B cell (primary cell): ENCODE data around the gene EPB41L2. TPM values are rescaled to one million over a fixed set of nuclear protein-coding genes. Genes with fewer than 3 reads are reported as not detected.

Experiments
- ATAC-seq: fragments of 200-7000 bp; cut with Tn5 transposase; one replicate; pipeline ENCODE4 v1.10.0; 2021; ENCODE audit warnings: low read depth, mild to moderate bottlenecking, moderate number of reproducible peaks, moderate library complexity
- CTCF ChIA-PET: fragments of 350-600 bp; sonication (Branson Sonifier 250); formaldehyde crosslinking; loops from one replicate; lab custom pipeline; 2021; ENCODE audit warnings: antibody characterized with exemption, inconsistent platforms; lab: Charles Lee
- POLR2A ChIA-PET: fragments of 350-600 bp; sonication (Branson Sonifier 250); formaldehyde crosslinking; loops from one replicate; lab custom pipeline; 2021; ENCODE audit warnings: antibody characterized with exemption; lab: Charles Lee
- DNase-seq: peaks from one replicate; pipeline ENCODE4 v3.0.0; 2013
- H2AFZ ChIP-seq: 2 replicates; pipeline ENCODE4 v1.6.1; 2012; ENCODE audit warnings: mild to moderate bottlenecking, low read depth, low read length; ENCODE audit not compliant: insufficient read depth, poor library complexity, severe bottlenecking
- H3K27ac ChIP-seq, 2 donors: 1 replicate in 1 of 2; 2 replicates in 1 of 2; pipeline ENCODE4 v1.5.1; 2012 to 2013; ENCODE audit warnings: low read length in 2 of 2, mild to moderate bottlenecking in 2 of 2, moderate library complexity in 1 of 2
- H3K27me3 ChIP-seq, 4 experiments: fragments of 200-600 bp in 1 of 4; sonication (generic) in 1 of 4; replicated peaks in 1 of 4; 1 replicate in 2 of 4; 2 replicates in 2 of 4; pipeline versions ENCODE4 v1.6.1 to v1.7.0; 2013 to 2016; ENCODE audit warnings: low read length in 3 of 4, mild to moderate bottlenecking in 2 of 4, mixed read lengths in 1 of 4, moderate library complexity in 1 of 4; ENCODE audit not compliant: insufficient read depth in 4 of 4, control insufficient read depth in 3 of 4; ENCODE audit errors: control extremely low read depth in 1 of 4
- H3K36me3 ChIP-seq, 2 experiments: replicated peaks in 1 of 2; 1 replicate in 1 of 2; 2 replicates in 1 of 2; pipeline versions ENCODE4 v1.6.1 to v1.7.1; 2013; ENCODE audit warnings: low read length in 1 of 2; ENCODE audit not compliant: insufficient read depth in 2 of 2, control insufficient read depth in 1 of 2; ENCODE audit errors: control extremely low read depth in 1 of 2, extremely low read depth in 1 of 2
- H3K4me1 ChIP-seq, 2 donors: fragments of 200-600 bp in 1 of 2; sonication (generic) in 1 of 2; 1 replicate in 1 of 2; 2 replicates in 1 of 2; pipeline versions ENCODE4 v1.5.1 to v1.6.1; 2013 to 2017; ENCODE audit warnings: low read length in 2 of 2; ENCODE audit not compliant: control insufficient read depth in 2 of 2, insufficient read depth in 2 of 2
- H3K4me2 ChIP-seq: replicated peaks from 2 replicates; pipeline ENCODE3; 2012; ENCODE audit warnings: mild to moderate bottlenecking, low read depth, low read length; ENCODE audit not compliant: poor library complexity, severe bottlenecking
- H3K4me3 ChIP-seq, 5 experiments: fragments of 200-600 bp in 1 of 5; sonication (generic) in 1 of 5; 1 replicate in 3 of 5; 2 replicates in 2 of 5; pipeline versions ENCODE4 v1.5.1 to v1.7.0; 2011 to 2016; ENCODE audit warnings: low read length in 4 of 5, mild to moderate bottlenecking in 4 of 5, low read depth in 2 of 5, control low read depth in 1 of 5, moderate library complexity in 1 of 5; ENCODE audit not compliant: insufficient read depth in 1 of 5; ENCODE audit errors: control extremely low read depth in 1 of 5, extremely low read depth in 1 of 5
- H3K79me2 ChIP-seq: fragments of 200-600 bp; sonication (generic); one replicate; pipeline ENCODE4 v1.6.0; 2016; ENCODE audit warnings: low read length; ENCODE audit not compliant: control insufficient read depth, insufficient read depth
- H3K9ac ChIP-seq: fragments of 200-600 bp; sonication (generic); 2 replicates; pipeline ENCODE4 v1.6.1; 2017; ENCODE audit warnings: mild to moderate bottlenecking, low read length, moderate library complexity
- H3K9me3 ChIP-seq, 3 donors: one replicate each; pipeline versions ENCODE4 v1.6.1 to v1.7.1; 2013; ENCODE audit warnings: low read length in 2 of 3; ENCODE audit not compliant: control insufficient read depth in 2 of 3, insufficient read depth in 1 of 3; ENCODE audit errors: control extremely low read depth in 1 of 3
- H4K20me1 ChIP-seq: 2 replicates; pipeline ENCODE4 v1.6.0; 2012; ENCODE audit warnings: mild to moderate bottlenecking, low read length; ENCODE audit not compliant: insufficient read depth, control insufficient read depth, poor library complexity, severe bottlenecking
- H3K27ac Mint-ChIP-seq: one replicate; pipeline ENCODE4 v1.8.0; 2021; ENCODE audit warnings: mixed read lengths
- H3K27me3 Mint-ChIP-seq: one replicate; pipeline ENCODE4 v1.8.0; 2021; ENCODE audit warnings: mixed read lengths
- H3K4me1 Mint-ChIP-seq: one replicate; pipeline ENCODE4 v1.8.0; 2021; ENCODE audit warnings: mixed read lengths
- H3K4me3 Mint-ChIP-seq: one replicate; pipeline ENCODE4 v1.8.0; 2021; ENCODE audit warnings: mixed read lengths
- H3K9me3 Mint-ChIP-seq: one replicate; pipeline ENCODE4 v1.8.0; 2022; ENCODE audit warnings: mixed read lengths; ENCODE audit not compliant: insufficient read depth
- EZH2 ChIP-seq: IDR thresholded peaks from 2 replicates; pipeline ENCODE4 v1.6.1; 2012; ENCODE audit warnings: borderline replicate concordance, low read depth, mild to moderate bottlenecking, moderate library complexity, low read length; ENCODE audit not compliant: insufficient read depth, poor library complexity, severe bottlenecking
- WGBS: methylation state at CpG from one replicate; pipeline ENCODE4 v1.1.5; 2013; ENCODE audit warnings: missing lambda C conversion rate; ENCODE audit not compliant: insufficient coverage; 5-methylcytosine and 5-hydroxymethylcytosine counted together
- intact Hi-C: fragments of 100-400 bp; cut with micrococcal nuclease; formaldehyde crosslinking; loops from one replicate; pipeline ENCODE4 v1.10.0; 2022
- polyA plus RNA-seq: library from polyadenylated mRNA; depleted of rRNA; stranded (reverse); fragments of >200 nt; gene quantifications from 2 replicates; pipeline ENCODE4 v1.2.3, GENCODE V29; 2012
- total RNA-seq, 2 donors: library from RNA; stranded (reverse); fragments of 120-200 nt in 1 of 2; gene quantifications; 1 replicate in 1 of 2; 2 replicates in 1 of 2; pipeline versions ENCODE4 v1.2.3 to v1.2.4, GENCODE V29; 2013 to 2022
- TF ChIP-seq, protein P1 (sequence below): fragments of 200-600 bp; IDR thresholded peaks from one replicate; pipeline ENCODE4 v1.8.0; 2022; ENCODE audit warnings: antibody characterized with exemption, mild to moderate bottlenecking

EPB41L2 gene
- total and polyA plus RNA-seq, 2 donors (not counting 1 experiment from before 2014, with no cell fraction given) = 17.8 to 61.0 TPM

DNA sequence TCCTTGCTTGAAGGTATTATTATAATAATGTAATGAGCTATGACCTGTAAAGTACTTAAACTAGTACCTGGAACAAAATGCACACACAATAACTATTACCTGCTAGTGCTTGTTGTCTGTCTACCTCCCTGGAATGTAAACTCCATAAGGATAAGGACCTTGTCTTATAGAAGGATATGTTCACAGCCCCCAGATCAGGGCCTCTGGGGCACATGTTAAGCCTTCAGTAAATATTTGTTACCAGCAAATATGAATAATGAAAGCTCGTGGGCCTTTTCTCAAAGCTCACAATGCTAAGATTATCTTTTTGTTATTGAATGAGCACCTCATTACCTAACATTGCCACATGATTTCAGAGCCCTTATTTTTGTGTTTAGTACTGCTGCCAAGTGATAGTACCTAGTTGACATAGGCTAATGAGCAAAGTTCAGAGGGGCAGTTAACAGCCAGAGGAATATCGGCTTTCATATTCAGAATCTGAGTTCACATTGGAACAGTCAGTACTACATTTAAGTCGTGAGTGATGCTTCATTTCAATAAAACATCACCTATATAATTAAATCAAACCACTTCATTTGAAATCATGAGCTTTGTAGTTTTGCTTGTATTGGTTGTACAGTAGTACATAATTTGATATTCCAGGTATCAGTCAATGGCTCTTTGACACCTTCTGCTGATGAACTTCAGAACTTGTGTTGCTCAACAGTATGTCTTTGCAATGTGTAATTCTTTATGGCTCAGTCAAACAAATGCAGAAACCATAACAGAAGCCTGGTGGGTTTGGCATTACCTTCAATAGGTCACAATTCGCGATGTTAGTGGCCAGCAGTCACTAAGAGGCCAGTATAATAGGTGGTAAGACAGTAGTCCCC is 247.6 kb downstream of the EPB41L2 start:
- intact Hi-C loops = no loop called here
- TF ChIP-seq EZH2 = no peak
- TF ChIP-seq, protein P1, sequence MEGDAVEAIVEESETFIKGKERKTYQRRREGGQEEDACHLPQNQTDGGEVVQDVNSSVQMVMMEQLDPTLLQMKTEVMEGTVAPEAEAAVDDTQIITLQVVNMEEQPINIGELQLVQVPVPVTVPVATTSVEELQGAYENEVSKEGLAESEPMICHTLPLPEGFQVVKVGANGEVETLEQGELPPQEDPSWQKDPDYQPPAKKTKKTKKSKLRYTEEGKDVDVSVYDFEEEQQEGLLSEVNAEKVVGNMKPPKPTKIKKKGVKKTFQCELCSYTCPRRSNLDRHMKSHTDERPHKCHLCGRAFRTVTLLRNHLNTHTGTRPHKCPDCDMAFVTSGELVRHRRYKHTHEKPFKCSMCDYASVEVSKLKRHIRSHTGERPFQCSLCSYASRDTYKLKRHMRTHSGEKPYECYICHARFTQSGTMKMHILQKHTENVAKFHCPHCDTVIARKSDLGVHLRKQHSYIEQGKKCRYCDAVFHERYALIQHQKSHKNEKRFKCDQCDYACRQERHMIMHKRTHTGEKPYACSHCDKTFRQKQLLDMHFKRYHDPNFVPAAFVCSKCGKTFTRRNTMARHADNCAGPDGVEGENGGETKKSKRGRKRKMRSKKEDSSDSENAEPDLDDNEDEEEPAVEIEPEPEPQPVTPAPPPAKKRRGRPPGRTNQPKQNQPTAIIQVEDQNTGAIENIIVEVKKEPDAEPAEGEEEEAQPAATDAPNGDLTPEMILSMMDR = no peak
- H4K20me1 ChIP-seq = no peaks in the 10 kb centered on the region
- Mint-ChIP-seq H3K27me3 (no peaks in the 10 kb centered on the region), H3K27ac (no peak overlapping the region), H3K4me1 (no peaks in the 10 kb centered on the region), H3K4me3 (no peak overlapping the region), H3K9me3 (peaks cover 6% of the 10 kb centered on the region)
- no peaks in the 10 kb centered on the region for H3K79me2 ChIP-seq
- no peaks in the 10 kb centered on the region for H3K4me1 ChIP-seq
- H3K27ac ChIP-seq = no peak overlapping the region
- DNase-seq = no peak
- H3K36me3 ChIP-seq = no peaks in the 10 kb centered on the region
- no peak overlapping the region for H2AFZ ChIP-seq
- no peak overlapping the region for H3K9ac ChIP-seq
- CTCF ChIA-PET = no interaction called here
- ATAC-seq = no peak
- H3K9me3 ChIP-seq = no peaks in the 10 kb centered on the region
- H3K4me3 ChIP-seq = no peak overlapping the region
- no peak overlapping the region for H3K4me2 ChIP-seq
- H3K27me3 ChIP-seq = no peaks in the 10 kb centered on the region
- WGBS = no CpG with 5 or more reads among the region's 5 CpGs
- POLR2A ChIA-PET = no interaction called here

DNA sequence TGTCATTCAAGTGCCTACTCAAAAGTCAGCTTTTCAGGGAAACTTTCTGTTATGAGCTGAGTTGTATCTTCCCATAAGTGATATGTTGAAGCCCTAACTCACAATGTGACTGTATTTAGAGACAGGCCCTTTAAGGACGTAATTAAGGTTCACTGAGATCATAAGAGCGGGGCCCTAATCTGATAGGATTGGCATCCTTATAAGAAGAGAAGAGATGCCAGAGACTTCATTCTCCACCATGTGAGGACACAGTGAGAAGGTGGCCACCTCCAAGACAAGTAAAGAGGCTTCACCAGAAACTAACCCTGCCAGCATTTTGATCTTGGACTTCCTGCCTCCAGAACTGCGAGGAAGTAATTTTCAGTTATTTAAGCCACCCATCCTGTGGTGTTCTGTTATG is 248.5 kb downstream of the EPB41L2 start:
- H3K9me3 Mint-ChIP-seq = peaks cover 6% of the 10 kb centered on the region
- no peaks in the 10 kb centered on the region for H3K9me3 ChIP-seq
- H3K4me2 ChIP-seq = no peak overlapping the region
- 100% methylated on average over 1 of the region's 3 CpGs for WGBS
- H3K4me3 Mint-ChIP-seq = no peak overlapping the region
- ATAC-seq = no peak
- CTCF ChIA-PET = no interaction called here
- POLR2A ChIA-PET = no interaction called here
- H3K27ac Mint-ChIP-seq = no peak overlapping the region
- no peak overlapping the region for H3K9ac ChIP-seq
- H3K4me3 ChIP-seq = no peak overlapping the region
- no peak for DNase-seq
- no peaks in the 10 kb centered on the region for H3K79me2 ChIP-seq
- H2AFZ ChIP-seq = no peak overlapping the region
- intact Hi-C loops = no loop called here
- H3K27me3 Mint-ChIP-seq = no peaks in the 10 kb centered on the region
- H3K4me1 ChIP-seq = no peaks in the 10 kb centered on the region
- no peaks in the 10 kb centered on the region for H4K20me1 ChIP-seq
- H3K4me1 Mint-ChIP-seq = no peaks in the 10 kb centered on the region
- no peak overlapping the region for H3K27ac ChIP-seq
- H3K36me3 ChIP-seq = no peaks in the 10 kb centered on the region
- no peaks in the 10 kb centered on the region for H3K27me3 ChIP-seq
- TF ChIP-seq EZH2 = no peak
- TF ChIP-seq, protein P1 = no peak
